Cortex of kidney (tissue), 1 donor: Measurements from ENCODE around the gene POU4F3.

Experiments
- DNase-seq: peaks from one replicate; lab custom pipeline; 2025; lab: John Stamatoyannopoulos, UW

POU4F3 gene

DNA sequence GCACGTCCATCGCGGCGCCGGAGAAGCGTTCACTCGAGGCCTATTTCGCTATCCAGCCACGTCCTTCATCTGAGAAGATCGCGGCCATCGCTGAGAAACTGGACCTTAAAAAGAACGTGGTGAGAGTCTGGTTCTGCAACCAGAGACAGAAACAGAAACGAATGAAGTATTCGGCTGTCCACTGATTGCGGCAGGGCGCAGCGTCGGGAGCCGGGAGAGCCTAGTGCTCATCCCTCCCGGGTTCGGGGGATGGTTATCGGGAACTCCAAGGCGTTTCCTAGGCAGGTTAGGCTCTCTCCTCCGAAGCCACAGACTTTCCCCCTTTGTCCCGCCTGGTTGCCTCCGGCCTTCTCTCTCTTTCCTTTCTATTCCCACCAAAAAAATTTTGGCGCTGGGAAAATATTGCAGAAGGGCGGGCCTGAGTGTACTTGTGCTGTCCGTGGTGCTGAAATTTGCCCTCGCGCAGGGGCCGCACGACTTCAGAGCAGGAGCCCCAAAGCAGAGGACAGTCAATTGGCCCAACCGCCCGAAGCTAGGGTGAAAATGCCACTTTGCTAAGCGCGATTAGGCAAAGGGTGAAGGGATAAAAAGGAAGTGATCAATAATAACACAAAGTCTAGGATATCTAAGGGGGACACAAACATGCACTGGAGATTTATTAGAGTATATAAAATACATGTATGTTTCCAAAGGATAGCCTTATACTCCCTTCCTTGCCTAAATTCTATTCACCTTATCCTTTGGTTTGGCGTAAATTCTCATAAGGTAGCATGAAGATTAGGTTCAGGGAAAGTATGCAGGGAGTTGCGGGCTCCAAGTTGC is 1.8 kb downstream of the POU4F3 start:
- DNase-seq: no peak

GRCh38 chr5:146341854-146342253 is 3.2 kb downstream of the POU4F3 start:
- no peak for DNase-seq

DNA sequence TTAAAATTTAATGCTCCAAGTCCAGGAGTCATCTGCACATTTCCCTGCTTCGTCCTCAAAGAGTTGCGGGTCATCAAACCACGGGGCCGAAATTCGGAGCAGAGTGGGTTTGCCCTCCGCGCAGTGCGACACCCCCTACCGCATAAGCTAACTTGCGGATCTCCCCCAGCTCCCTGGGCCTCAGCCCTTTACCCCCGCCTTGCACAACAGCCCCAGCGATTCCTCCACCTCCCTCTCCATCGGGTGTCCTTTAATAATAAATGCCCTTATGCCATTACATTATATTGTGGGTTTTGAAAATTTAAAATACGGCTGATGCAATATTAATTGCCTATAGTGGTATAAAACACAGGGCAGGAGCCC is 3.9 kb downstream of the POU4F3 start:
- DNase-seq: no peak

DNA sequence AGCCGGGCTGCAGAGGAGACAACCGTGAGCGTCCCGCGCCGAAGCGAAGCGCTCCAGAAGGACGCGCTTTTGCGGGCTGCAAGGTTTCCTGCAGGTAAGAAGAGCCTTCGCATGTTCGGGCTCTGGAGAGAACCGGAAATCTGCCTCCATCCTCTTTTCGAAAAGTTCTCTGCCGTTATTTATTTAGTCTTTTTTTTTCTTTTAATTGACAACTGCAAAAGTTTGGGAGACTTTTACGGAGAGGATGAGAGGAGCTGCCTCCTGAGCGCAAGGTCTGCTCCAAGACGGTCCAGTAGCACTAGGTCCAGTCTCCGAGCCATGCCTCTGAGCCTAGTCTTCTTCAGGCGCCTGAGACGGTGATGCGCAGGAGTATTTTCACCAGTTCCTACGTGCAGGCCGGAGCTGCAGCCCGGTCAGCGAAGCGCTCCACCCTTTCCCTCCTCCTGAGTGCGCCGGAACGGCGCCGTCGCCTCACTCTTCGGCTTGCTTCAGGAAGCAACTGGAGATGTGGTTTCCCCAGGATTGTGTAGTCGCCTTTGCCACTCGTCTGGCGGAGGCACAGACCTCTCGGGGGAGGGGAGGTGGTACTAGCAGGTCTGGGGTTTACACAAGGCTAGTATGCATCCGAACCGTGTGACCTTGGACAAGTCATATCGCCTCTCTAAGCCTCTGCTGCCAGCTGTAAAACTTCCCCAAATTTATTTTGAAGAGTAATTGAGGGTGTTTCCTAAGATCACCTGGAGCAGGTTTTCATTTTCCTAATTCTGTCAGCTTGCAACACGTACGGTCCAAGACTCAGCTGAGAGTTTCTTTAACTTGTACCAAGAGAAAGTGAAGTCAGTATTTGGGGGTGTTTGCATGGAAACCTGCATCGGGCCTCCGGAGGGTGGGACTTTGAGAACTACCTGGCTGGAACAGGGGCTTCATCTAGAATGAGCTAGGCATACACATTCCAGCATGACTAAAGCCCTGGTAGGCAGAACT is 4.5 kb downstream of the POU4F3 start:
- no peak for DNase-seq

DNA sequence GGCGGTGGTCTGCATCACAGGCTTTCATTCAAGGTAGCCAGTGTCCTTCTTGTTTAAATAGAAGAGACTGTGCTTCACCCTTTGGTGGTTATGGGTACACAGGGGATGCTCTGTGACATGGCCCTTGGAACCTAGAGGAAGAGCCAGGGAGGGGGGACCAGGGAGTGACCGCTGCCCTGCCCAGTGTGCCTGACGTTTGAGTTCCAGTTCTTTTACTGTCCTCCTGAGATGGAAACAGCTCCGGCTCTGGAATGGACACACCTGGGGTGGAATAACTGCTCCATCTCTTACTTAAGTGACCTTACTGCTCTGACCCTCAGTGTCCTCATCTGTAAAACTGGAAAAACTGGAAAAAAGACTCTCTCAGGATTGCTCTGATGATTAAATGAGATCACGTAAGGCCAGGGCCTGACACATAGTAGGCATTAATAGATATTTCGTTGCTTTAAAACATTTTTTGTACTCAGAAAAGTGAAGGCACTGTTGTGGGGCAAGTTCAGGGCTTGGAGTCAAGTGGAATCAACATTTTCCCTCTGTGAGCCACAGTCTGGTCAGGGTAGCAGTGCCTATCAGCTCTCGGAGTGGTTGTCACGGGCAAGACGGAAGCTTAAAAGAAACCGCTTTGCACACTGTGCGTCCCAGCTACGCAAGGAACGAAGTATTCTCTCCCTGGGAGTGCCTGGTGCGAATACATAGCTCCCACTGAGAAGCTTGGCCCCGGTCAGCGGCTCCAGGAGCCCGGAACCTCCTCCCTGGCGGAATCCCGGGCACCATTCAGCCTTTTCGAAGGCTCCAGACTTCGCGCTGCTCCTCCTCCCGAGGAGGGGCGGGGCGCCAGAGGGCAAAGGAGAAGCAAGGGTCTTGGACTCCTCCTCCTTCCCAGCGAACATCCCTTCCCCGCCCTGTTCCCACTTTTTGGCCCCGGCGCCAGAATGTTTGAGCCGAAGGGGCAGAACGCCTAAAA is 5.8 kb downstream of the POU4F3 start:
- no peak for DNase-seq

- no peak for DNase-seq
Observed at GRCh38 chr5:146345240-146345577, 6.6 kb downstream of the POU4F3 start.

DNA sequence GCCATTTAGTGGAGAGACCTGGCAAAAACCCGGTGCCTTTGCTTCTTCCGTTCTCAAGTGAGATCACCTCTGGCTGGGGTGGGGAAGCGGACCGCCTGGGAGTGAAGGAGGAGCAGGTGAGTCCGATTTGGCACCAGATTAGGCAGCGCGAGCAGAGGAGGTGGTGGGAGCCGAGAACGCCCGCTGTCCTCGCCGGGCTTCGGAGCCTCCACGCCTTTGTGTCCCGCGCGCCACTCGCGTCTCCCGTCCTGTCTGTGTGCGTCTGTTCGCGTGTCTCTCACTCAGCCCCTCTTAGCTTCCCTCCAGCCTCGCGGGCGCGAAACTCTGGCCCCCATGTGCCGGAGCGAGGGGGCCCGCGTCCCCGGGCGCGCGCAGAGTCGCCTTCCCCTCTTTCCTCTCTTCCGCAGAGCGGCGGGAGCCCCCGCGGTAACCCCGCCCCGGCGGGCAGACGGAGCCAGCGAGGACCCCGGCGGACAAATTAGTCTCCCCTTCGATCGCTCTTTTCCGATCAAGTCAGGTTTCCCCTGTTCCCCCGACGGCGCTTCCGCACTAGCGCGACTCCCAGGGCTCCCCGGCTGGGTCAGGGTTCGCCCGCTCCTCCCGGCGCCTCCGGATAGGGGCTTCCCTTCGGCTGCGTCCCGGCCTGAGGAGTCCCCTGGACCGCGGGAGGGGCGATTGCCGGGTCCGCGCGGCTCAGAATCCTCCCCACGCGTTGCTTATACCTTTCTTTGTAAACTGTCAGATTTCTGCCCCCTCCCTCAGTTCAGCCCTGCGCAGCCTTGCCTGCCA is 7.1 kb downstream of the POU4F3 start:
- no peak for DNase-seq

- no peak for DNase-seq
Observed at GRCh38 chr5:146357126-146357525, 18.5 kb downstream of the POU4F3 start.

DNA sequence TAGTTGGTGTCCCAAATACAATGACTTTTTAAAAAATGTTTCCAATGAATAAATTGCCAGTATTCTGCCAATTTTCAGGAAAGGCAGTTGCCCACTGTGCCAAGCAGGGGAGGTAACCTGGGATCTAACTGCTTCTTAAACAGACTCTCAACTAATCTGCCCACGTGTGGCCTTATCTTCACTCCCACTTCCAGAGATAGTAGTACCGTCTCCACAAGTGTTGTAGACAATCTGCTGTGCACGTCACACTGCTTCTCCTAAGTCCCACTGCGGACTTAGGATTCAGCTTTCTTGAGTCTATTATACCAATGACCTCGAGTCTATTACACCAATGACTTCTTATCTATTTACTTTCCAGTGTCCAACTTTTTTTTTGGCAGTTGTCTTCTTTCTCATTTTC is 21.2 kb downstream of the POU4F3 start:
- DNase-seq: no peak

GRCh38 chr5:146363161-146363874 is 24.7 kb downstream of the POU4F3 start:
- no peak for DNase-seq

DNA sequence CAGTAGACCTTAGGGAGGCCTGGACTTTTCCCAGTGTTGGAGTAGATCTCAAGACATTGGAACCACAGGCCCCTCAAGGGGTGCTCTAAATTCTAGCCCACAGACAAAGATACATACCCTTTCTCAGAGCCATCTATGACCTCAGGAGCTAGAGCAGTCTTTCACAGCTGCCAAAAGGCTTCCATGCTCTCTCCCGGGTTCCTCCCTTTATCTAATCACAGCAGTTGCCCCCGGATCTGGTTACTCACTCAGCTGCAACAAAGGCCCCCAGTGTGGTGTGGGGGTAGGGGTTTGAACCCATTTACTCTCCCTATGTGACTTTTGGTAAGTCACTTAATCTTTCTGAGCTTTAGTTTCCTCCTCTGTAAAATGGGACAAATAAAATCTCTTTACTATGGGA is 27.0 kb downstream of the POU4F3 start:
- DNase-seq: no peak

- no peak for DNase-seq
Observed at GRCh38 chr5:146366904-146367303, 28.3 kb downstream of the POU4F3 start.

GRCh38 chr5:146368137-146368536 is 29.5 kb downstream of the POU4F3 start:
- no peak for DNase-seq

- no peak for DNase-seq
Observed at GRCh38 chr5:146369691-146370090, 31.1 kb downstream of the POU4F3 start.

DNA sequence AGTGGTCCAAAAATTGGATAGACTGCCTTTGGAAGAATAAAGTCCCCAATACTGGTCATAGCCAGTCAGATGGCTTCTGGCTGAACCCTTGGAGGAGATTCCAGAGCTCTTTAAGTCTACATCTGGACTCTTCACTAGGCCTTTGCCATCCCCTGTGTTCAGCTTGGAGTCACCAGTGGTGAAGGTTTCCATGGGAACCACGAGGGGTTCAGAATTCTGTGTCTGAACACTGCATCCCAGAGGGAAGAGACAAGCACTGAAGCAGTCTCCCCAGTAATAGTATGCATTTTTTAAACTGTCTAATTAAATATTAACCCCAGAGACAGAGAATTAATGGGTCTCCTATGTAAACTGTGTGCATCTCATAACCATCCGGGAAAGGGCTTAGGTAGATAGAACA is 38.2 kb downstream of the POU4F3 start:
- DNase-seq: no peak

GRCh38 chr5:146378986-146379385 is 40.3 kb downstream of the POU4F3 start:
- DNase-seq: no peak

DNA sequence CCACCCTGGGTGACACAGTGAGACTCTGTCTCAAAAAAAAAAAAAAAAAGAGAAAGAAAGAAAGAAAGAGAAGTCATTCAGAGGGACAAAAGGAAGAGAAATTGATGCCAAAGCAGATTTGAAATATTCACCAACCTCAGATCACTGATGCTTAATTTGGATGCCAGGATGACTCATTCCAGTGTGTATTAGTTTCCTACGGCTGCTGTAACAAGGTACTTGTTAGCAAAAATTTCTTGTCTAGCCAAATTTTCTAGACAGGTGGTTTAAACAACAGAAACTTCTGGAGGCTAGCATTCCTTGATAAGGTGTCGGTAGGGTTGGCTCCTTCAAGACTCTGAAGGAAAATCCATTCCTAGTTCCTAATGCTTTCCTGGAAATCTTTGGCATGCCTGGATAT is 42.1 kb downstream of the POU4F3 start:
- no peak for DNase-seq

GRCh38 chr5:146388386-146388785 is 49.7 kb downstream of the POU4F3 start:
- DNase-seq: no peak

- DNase-seq: no peak
Observed at GRCh38 chr5:146390469-146390868, 51.8 kb downstream of the POU4F3 start.
